ENCODE data around the gene XYLT1.
A peak's percentile ranks its signal among the peaks of the same experiment; 100 is the strongest.

XYLT1 gene

GRCh38 chr16:17404941-17405689 lies 65.6 kb downstream of the XYLT1 start:
- FAIRE-seq = no peak
- peak; percentile 14 for DNase-seq (ENCODE audit: low spot score)

GRCh38 chr16:17403859-17404545 lies 66.8 kb downstream of the XYLT1 start:
- DNase-seq (ENCODE audit: low spot score) (no peak), FAIRE-seq (no peak)

GRCh38 chr16:17403156-17403809 lies 67.5 kb downstream of the XYLT1 start:
- DNase-seq (ENCODE audit: low spot score) = no peak
- no peak for FAIRE-seq

GRCh38 chr16:17397499-17397891 lies 73.3 kb downstream of the XYLT1 start:
- DNase-seq (ENCODE audit: low spot score) (peak; percentile 72), FAIRE-seq (no peak)

GRCh38 chr16:17396762-17397498 lies 73.8 kb downstream of the XYLT1 start:
- FAIRE-seq (no peak), DNase-seq (ENCODE audit: low spot score) (no peak)

GRCh38 chr16:17395849-17396480 lies 74.8 kb downstream of the XYLT1 start:
- FAIRE-seq = no peak
- DNase-seq (ENCODE audit: low spot score) = no peak

- no peak for DNase-seq (ENCODE audit: low spot score)
- FAIRE-seq = no peak
These were observed 77.7 kb downstream of the XYLT1 start for GRCh38 chr16:17392857-17393692.

GRCh38 chr16:17392127-17392856 lies 78.5 kb downstream of the XYLT1 start:
- FAIRE-seq = no peak
- DNase-seq (ENCODE audit: low spot score) = no peak

GRCh38 chr16:17391715-17392114 lies 79.0 kb downstream of the XYLT1 start:
- DNase-seq (ENCODE audit: low spot score) (no peak), FAIRE-seq (no peak)

- no peak for FAIRE-seq
- DNase-seq (ENCODE audit: low spot score) = no peak
These were observed 81.4 kb downstream of the XYLT1 start for GRCh38 chr16:17389384-17389783.

- no peak for FAIRE-seq
These were observed 83.5 kb downstream of the XYLT1 start for GRCh38 chr16:17387256-17387655.

GRCh38 chr16:17386229-17386628 lies 84.5 kb downstream of the XYLT1 start:
- FAIRE-seq = no peak

More at GRCh38 chr16:17387256-17387655, 83.5 kb downstream of the XYLT1 start:
- no peak for DNase-seq (ENCODE audit: low spot score)

GRCh38 chr16:17384471-17384870 lies 86.3 kb downstream of the XYLT1 start:
- no peak for DNase-seq (ENCODE audit: low spot score)
- FAIRE-seq = no peak

More at GRCh38 chr16:17386229-17386628, 84.5 kb downstream of the XYLT1 start:
- no peak for DNase-seq (ENCODE audit: low spot score)

GRCh38 chr16:17382949-17383863 lies 87.6 kb downstream of the XYLT1 start:
- DNase-seq (ENCODE audit: low spot score) (no peak), FAIRE-seq (no peak)

- FAIRE-seq (no peak), DNase-seq (ENCODE audit: low spot score) (no peak)
These were observed 88.2 kb downstream of the XYLT1 start for GRCh38 chr16:17382514-17382913.

GRCh38 chr16:17381784-17382183 lies 89.0 kb downstream of the XYLT1 start:
- FAIRE-seq (no peak), DNase-seq (ENCODE audit: low spot score) (no peak)

- FAIRE-seq = no peak
These were observed 90.1 kb downstream of the XYLT1 start for GRCh38 chr16:17380613-17381012.

GRCh38 chr16:17379121-17379571 lies 91.6 kb downstream of the XYLT1 start:
- FAIRE-seq (no peak), DNase-seq (ENCODE audit: low spot score) (no peak)

More at GRCh38 chr16:17380613-17381012, 90.1 kb downstream of the XYLT1 start:
- DNase-seq (ENCODE audit: low spot score) = no peak

Measured in urothelium cell line (cell line).